Epithelial cell of esophagus (primary cell): ENCODE measurements around the gene ARHGAP10.
"Not testable (repeated sequence)": the region's sequence is repeated elsewhere in the genome, so short reads cannot be mapped to it uniquely, and the experiment has no call there.

ENCODE experiments used
- DNase-seq: peaks from one replicate; pipeline ENCODE4 v3.0.0; 2010; ENCODE audit warnings: low read depth
- H3K4me3 ChIP-seq: 2 replicates; pipeline ENCODE4 v1.5.1; 2011; ENCODE audit warnings: mild to moderate bottlenecking, low read length, control low read depth
- CTCF ChIP-seq: IDR thresholded peaks from 2 replicates; pipeline ENCODE4 v1.5.1; 2011; ENCODE audit warnings: low read depth, mild to moderate bottlenecking, low read length, control low read depth, inconsistent platforms; ENCODE audit not compliant: insufficient read depth; ENCODE audit errors: missing control alignments

ARHGAP10 gene

GRCh38 chr4:147901388-147901787 lies 169.5 kb downstream of the ARHGAP10 start:
- no peak for DNase-seq
- no peak overlapping the region for H3K4me3 ChIP-seq
- no peak for TF ChIP-seq CTCF

GRCh38 chr4:147901916-147902315 lies 170.0 kb downstream of the ARHGAP10 start:
- DNase-seq, result no peak
- TF ChIP-seq CTCF, result no peak
- H3K4me3 ChIP-seq, result no peak overlapping the region

GRCh38 chr4:147909225-147909624 lies 177.3 kb downstream of the ARHGAP10 start:
- TF ChIP-seq CTCF, result no peak
- DNase-seq, result no peak
- H3K4me3 ChIP-seq, result no peak overlapping the region

GRCh38 chr4:147910315-147910714 lies 178.4 kb downstream of the ARHGAP10 start:
- no peak overlapping the region for H3K4me3 ChIP-seq
- no peak for DNase-seq
- no peak for TF ChIP-seq CTCF

GRCh38 chr4:147912106-147912505 lies 180.2 kb downstream of the ARHGAP10 start:
- DNase-seq, H3K4me3 ChIP-seq: not testable (repeated sequence)

- no peak for TF ChIP-seq CTCF
- DNase-seq, result no peak
- no peak overlapping the region for H3K4me3 ChIP-seq
These were observed 181.2 kb downstream of the ARHGAP10 start for GRCh38 chr4:147913137-147913536.

GRCh38 chr4:147916351-147916750 lies 184.5 kb downstream of the ARHGAP10 start:
- no peak overlapping the region for H3K4me3 ChIP-seq
- no peak for DNase-seq
- TF ChIP-seq CTCF, result no peak

- no peak for DNase-seq
- no peak for TF ChIP-seq CTCF
- H3K4me3 ChIP-seq, result no peak overlapping the region
These were observed 191.5 kb downstream of the ARHGAP10 start for GRCh38 chr4:147923381-147923780.
